HG02943 (cell line): ENCODE measurements around the gene GLS.

Source experiments
- ATAC-seq: cut with Tn5 transposase; IDR thresholded peaks from one replicate; pipeline ENCODE4 v1.9.1; 2021; ENCODE audit warnings: mild to moderate bottlenecking, low read depth, moderate library complexity; ENCODE audit not compliant: unreplicated experiment

Gene GLS

GRCh38 chr2:190965580-190966222, 85.1 kb downstream of the GLS start:
- no peak for ATAC-seq

- ATAC-seq, result no peak
Measured at GRCh38 chr2:190968522-190968921, 87.9 kb downstream of the GLS start.

GRCh38 chr2:190970160-190970559, 89.5 kb downstream of the GLS start:
- ATAC-seq, result no peak

DNA sequence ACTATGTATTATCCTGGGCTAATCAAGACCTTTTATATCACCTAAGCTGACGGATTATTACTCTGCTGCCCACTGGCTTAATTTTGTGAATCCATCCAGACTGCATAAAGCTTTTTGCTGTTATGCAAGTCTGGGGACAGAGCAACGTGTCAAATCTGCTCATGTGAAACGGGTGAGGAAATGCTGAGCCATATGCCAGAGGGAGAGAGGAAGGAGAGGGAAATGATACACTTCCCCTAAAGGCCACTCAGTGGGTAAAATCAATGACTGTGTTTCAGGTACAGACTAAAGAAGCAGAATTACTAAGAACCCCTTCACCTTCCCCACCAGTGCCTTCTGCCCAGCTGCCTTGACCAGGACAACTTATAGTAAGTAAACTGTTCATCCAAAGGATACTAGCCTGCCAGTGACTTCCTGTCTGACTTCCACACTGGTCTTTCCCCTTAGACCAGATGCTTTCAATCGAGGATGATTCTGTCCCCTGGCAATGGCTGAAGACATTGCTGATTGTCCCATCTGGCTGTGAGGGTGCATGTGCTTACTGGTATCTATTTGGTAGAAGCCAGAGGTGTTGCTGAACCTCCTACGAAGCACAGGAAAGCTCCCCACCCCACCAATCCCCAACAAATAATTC, 90.4 kb downstream of the GLS start:
- ATAC-seq, result no peak

DNA sequence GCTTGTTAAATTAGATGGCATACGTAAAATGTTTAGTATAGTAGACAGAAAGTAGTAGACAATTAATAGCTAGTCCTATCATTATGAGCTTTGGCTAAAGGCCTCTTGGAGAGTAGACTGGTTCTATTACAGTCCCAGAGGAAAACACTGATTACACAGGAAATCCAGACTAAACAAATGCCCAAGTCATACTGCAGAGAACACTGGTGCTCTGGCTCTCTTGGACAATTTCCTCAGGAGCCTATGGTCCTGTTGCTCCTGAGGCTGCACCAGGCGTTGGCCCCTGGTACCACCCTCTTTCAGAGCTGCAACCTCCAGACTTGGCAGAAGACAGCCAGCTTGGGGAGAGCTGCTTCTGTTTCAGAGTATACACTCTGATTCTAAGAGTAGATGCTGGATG, 91.6 kb downstream of the GLS start:
- ATAC-seq, result no peak

DNA sequence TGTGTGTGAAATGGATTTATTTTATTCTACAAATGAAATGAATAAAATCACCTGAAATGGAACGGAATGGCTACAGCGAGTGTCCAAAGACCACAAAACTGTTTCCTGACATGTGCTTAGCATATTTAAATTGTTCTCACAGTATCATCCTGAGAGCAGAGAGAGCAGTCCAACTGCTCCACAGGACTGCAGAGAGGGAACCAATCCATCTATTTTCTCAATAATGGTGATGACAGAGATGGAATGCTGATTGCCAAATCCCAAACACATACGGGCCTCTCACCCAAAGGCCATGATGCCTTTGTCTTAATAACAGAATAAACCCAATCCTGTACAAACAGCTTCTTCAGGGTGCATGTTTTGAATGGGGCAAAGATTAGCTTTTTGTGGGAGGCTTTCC, 92.2 kb downstream of the GLS start:
- no peak for ATAC-seq

- no peak for ATAC-seq
Measured at GRCh38 chr2:190973262-190973661, 92.6 kb downstream of the GLS start.

- no peak for ATAC-seq
Measured at GRCh38 chr2:190973726-190974628, 93.4 kb downstream of the GLS start.

- ATAC-seq, result no peak
Measured at GRCh38 chr2:190974629-190975361, 94.2 kb downstream of the GLS start.

DNA sequence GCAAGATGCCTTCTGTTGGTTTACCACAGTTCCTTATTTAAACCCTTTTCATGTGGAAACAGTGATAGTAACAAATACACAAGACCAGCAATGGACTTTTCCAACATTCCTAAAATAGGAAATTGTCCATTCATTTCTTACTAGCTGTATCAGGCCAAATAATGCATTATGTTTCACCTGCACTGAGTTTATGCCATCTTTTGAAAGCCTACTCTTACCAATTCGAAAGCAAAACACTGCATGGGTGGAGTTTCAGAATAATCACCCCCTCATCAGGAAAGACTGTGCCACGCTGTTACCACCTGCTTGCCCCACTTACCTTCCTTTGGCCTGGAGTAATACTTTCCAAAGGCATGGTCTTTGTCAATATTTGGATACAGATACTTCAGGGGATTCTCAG, 95.9 kb downstream of the GLS start:
- ATAC-seq, result no peak

GRCh38 chr2:190977505-190977904, 96.9 kb downstream of the GLS start:
- no peak for ATAC-seq

- ATAC-seq, result no peak
Measured at GRCh38 chr2:190978389-190979053, 97.9 kb downstream of the GLS start.

- ATAC-seq, result no peak
Measured at GRCh38 chr2:190979906-190980629, 99.4 kb downstream of the GLS start.

GRCh38 chr2:190980630-190981209, 100.1 kb downstream of the GLS start:
- no peak for ATAC-seq

- ATAC-seq, result no peak
Measured at GRCh38 chr2:190981333-190981732, 100.7 kb downstream of the GLS start.

DNA sequence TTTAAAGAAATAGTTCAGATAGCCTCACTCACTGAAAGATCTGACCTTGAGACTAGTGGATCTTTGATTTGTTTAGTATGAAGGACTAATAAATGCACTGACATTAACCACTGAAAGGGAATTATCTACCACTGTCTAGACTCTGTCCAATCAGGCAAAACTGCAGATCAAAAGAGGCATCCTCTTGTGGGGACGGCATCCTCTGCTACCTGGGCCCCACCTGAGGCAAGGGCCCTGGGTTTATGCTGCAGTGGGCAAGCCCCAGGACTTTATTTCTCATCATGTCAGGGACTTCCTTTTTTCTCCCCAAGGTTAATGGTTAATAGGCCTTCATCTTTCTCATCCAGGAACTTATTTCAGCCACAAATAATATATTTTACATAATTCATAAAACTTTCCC, 101.1 kb downstream of the GLS start:
- ATAC-seq, result no peak

DNA sequence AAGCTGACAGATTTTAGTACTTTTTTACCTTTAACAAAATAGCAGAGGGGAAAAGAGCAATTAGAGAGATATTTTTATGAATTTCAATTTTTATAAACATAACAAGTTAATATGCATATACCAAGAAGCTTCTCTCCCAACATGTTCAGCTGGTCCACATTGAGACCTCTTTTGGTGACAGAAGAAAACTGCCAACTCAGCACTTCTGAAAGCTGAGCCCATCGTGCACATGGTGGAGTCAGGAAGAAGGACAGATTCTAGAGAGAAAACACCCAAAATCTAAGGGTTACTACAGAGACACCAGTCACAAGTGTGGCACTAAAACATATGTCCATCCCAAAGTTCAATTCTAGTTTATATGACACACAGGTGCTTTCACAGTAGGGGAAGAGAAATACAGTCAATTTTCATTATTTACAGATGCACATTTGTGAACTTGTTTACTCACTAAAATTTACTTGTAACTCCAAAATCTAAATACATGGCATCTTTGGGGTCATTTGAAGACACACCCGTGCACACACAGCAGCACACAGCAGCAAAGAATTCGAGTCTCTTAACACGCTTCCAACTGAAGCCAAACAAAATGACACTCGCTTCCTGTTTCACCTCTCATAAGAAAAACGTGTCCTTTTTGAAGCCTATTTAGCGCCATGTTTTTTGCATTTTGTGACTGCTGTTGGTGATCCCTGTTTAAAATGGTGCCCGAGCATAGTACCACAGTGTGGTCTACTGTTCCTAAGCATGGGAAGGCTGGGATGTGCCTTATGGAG, 101.8 kb downstream of the GLS start:
- ATAC-seq, result no peak

GRCh38 chr2:190984595-190984994, 104.0 kb downstream of the GLS start:
- ATAC-seq, result no peak
